Mesenchymal stem cell (in vitro differentiated cells and primary cell): ENCODE measurements around the gene RUNX1.

ENCODE experiments used
- DNase-seq: peaks from one replicate; pipeline ENCODE4 v3.0.0-alpha.2; 2013
- H2AFZ ChIP-seq: one replicate; pipeline ENCODE4 v1.6.1; 2013; ENCODE audit warnings: low read depth, mild to moderate bottlenecking, control low read depth, inconsistent platforms, low read length, moderate library complexity
- H2AK5ac ChIP-seq: 2 replicates; pipeline ENCODE4 v1.6.1; 2013; ENCODE audit warnings: low read length, moderate library complexity, mild to moderate bottlenecking, inconsistent platforms; ENCODE audit not compliant: severe bottlenecking
- H2BK120ac ChIP-seq: one replicate; pipeline ENCODE4 v1.6.1; 2013; ENCODE audit warnings: low read depth, mild to moderate bottlenecking, inconsistent platforms, low read length, moderate library complexity
- H2BK12ac ChIP-seq, 2 experiments: one replicate each; pipeline ENCODE4 v1.6.1; 2013; ENCODE audit warnings: inconsistent platforms in 2 of 2, low read length in 2 of 2, mild to moderate bottlenecking in 2 of 2, moderate library complexity in 2 of 2, control low read depth in 1 of 2
- H2BK15ac ChIP-seq: one replicate; pipeline ENCODE4 v1.6.1; 2013; ENCODE audit warnings: mild to moderate bottlenecking, low read depth, inconsistent platforms; ENCODE audit not compliant: poor library complexity, severe bottlenecking
- H2BK5ac ChIP-seq: 2 replicates; pipeline ENCODE4 v1.6.1; 2013; ENCODE audit warnings: low read depth, mild to moderate bottlenecking, low read length, control low read depth, inconsistent platforms; ENCODE audit not compliant: poor library complexity, severe bottlenecking
- H3K14ac ChIP-seq, 2 experiments: one replicate each; pipeline ENCODE4 v1.6.1; 2013; ENCODE audit warnings: inconsistent platforms in 2 of 2, low read length in 2 of 2, control low read depth in 1 of 2, mild to moderate bottlenecking in 1 of 2, moderate library complexity in 1 of 2
- H3K18ac ChIP-seq, 2 experiments: one replicate each; pipeline ENCODE4 v1.6.1; 2013; ENCODE audit warnings: inconsistent platforms in 2 of 2, low read length in 2 of 2, control low read depth in 1 of 2, low read depth in 1 of 2, mild to moderate bottlenecking in 1 of 2
- H3K23ac ChIP-seq, 2 experiments: one replicate each; pipeline ENCODE4 v1.6.1; 2013; ENCODE audit warnings: inconsistent platforms in 2 of 2, low read length in 2 of 2, mild to moderate bottlenecking in 2 of 2, moderate library complexity in 2 of 2, control low read depth in 1 of 2
- H3K27ac ChIP-seq: 2 replicates; pipeline ENCODE4 v1.5.1; 2013; ENCODE audit warnings: mild to moderate bottlenecking, moderate library complexity, low read length, control low read depth, inconsistent platforms; ENCODE audit not compliant: poor library complexity, severe bottlenecking
- H3K27me3 ChIP-seq, 2 experiments: 2 replicates each; pipeline versions ENCODE4 v1.6.1 to v1.7.0; 2013; ENCODE audit warnings: low read length in 2 of 2, mild to moderate bottlenecking in 2 of 2, moderate library complexity in 2 of 2, control low read depth in 1 of 2, inconsistent platforms in 1 of 2; ENCODE audit not compliant: control insufficient read depth in 1 of 2, insufficient read depth in 1 of 2
- H3K36me3 ChIP-seq, 2 experiments: 2 replicates each; pipeline versions ENCODE4 v1.6.1 to v1.7.0; 2013; ENCODE audit warnings: low read length in 2 of 2, control low read depth in 1 of 2, inconsistent platforms in 1 of 2, low read depth in 1 of 2, mild to moderate bottlenecking in 1 of 2; ENCODE audit not compliant: insufficient read depth in 2 of 2, control insufficient read depth in 1 of 2
- H3K4ac ChIP-seq, 2 experiments: one replicate each; pipeline ENCODE4 v1.6.1; 2013; ENCODE audit warnings: inconsistent platforms in 2 of 2, low read length in 2 of 2, mild to moderate bottlenecking in 2 of 2, moderate library complexity in 2 of 2, control low read depth in 1 of 2, low read depth in 1 of 2
- H3K4me1 ChIP-seq: 2 replicates; pipeline ENCODE4 v1.6.1; 2013; ENCODE audit warnings: low read depth, low read length, control low read depth; ENCODE audit not compliant: control insufficient read depth, insufficient read depth
- H3K4me2 ChIP-seq: 2 replicates; pipeline ENCODE4 v1.6.1; 2013; ENCODE audit warnings: low read length, mild to moderate bottlenecking, inconsistent platforms; ENCODE audit not compliant: poor library complexity, severe bottlenecking
- H3K4me3 ChIP-seq, 2 experiments: 2 replicates each; pipeline versions ENCODE4 v1.5.1 to v1.7.0; 2013; ENCODE audit warnings: low read length in 2 of 2, mild to moderate bottlenecking in 2 of 2, control low read depth in 1 of 2, low read depth in 1 of 2; ENCODE audit not compliant: insufficient read depth in 1 of 2
- H3K79me1 ChIP-seq: replicated peaks from 2 replicates; pipeline ENCODE4 v1.6.1; 2013; ENCODE audit warnings: mild to moderate bottlenecking, control low read depth, low read length, inconsistent platforms; ENCODE audit not compliant: poor library complexity, severe bottlenecking
- H3K9ac ChIP-seq: 2 replicates; pipeline ENCODE4 v1.7.0; 2013; ENCODE audit warnings: mild to moderate bottlenecking, low read length, moderate library complexity
- H3K9me3 ChIP-seq: 2 replicates; pipeline ENCODE4 v1.7.0; 2013; ENCODE audit warnings: mild to moderate bottlenecking, low read length; ENCODE audit not compliant: control insufficient read depth
- H4K8ac ChIP-seq: one replicate; pipeline ENCODE4 v1.6.1; 2013; ENCODE audit warnings: inconsistent platforms, mild to moderate bottlenecking, low read length, moderate library complexity
- H4K91ac ChIP-seq: one replicate; pipeline ENCODE4 v1.6.1; 2013; ENCODE audit warnings: mild to moderate bottlenecking, low read length, inconsistent platforms
- WGBS: methylation state at CpG from one replicate; pipeline ENCODE4 v1.1.7; 2013; ENCODE audit warnings: mixed read lengths; 5-methylcytosine and 5-hydroxymethylcytosine counted together

RUNX1 gene

GRCh38 chr21:34859976-34860653 lies 189.0 kb downstream of the RUNX1 start:
- Histone ChIP-seq H3K4me2 (no peak overlapping the region), H3K18ac (no peak overlapping the region), H2BK12ac (no peak overlapping the region), H2AFZ (no peak overlapping the region), H3K9ac (peak overlapping the region; percentile 52), H3K4ac (no peak overlapping the region), H2BK120ac (no peak overlapping the region), H3K27me3 (no peaks in the 10 kb centered on the region), H3K23ac (no peak overlapping the region), H2BK5ac (no peak overlapping the region), H3K4me3 (no peak overlapping the region), H4K91ac (no peak overlapping the region), H4K8ac (no peak overlapping the region), H3K27ac (no peak overlapping the region), H3K9me3 (no peaks in the 10 kb centered on the region), H3K4me1 (peaks cover 6% of the 10 kb centered on the region), H3K14ac (no peak overlapping the region), H2BK15ac (no peak overlapping the region), H2AK5ac (no peak overlapping the region), H3K79me1 (peaks cover 34% of the 10 kb centered on the region), H3K36me3 (peaks cover 28 to 98% of the 10 kb centered on the region in 2 experiments)
- DNase-seq: no peak
- WGBS: 71% methylated on average over 1 of the region's 5 CpGs

- H3K18ac ChIP-seq: no peak overlapping the region
- H4K91ac ChIP-seq: no peak overlapping the region
- DNase-seq: no peak
- peak overlapping the region; percentile 52 for H3K9ac ChIP-seq
- no peak overlapping the region for H2BK120ac ChIP-seq
- no peak overlapping the region for H2BK12ac ChIP-seq
- no peak overlapping the region for H3K23ac ChIP-seq
- H2BK15ac ChIP-seq: no peak overlapping the region
- no peak overlapping the region for H2BK5ac ChIP-seq
- H3K36me3 ChIP-seq: peaks cover 24 to 98% of the 10 kb centered on the region in 2 experiments
- no peak overlapping the region for H3K14ac ChIP-seq
- WGBS: no CpG with 5 or more reads among the region's 3 CpGs
- no peaks in the 10 kb centered on the region for H3K27me3 ChIP-seq
- H3K9me3 ChIP-seq: no peaks in the 10 kb centered on the region
- no peak overlapping the region for H2AFZ ChIP-seq
- H3K79me1 ChIP-seq: peaks cover 28% of the 10 kb centered on the region
- H3K27ac ChIP-seq: no peak overlapping the region
- no peak overlapping the region for H2AK5ac ChIP-seq
- H3K4me3 ChIP-seq: no peak overlapping the region
- no peak overlapping the region for H4K8ac ChIP-seq
- no peak overlapping the region for H3K4ac ChIP-seq
- H3K4me2 ChIP-seq: no peak overlapping the region
- no peaks in the 10 kb centered on the region for H3K4me1 ChIP-seq
Observed at GRCh38 chr21:34858559-34858958, 190.5 kb downstream of the RUNX1 start.

GRCh38 chr21:34857874-34858273 lies 191.2 kb downstream of the RUNX1 start:
- Histone ChIP-seq H2BK12ac (no peak overlapping the region), H3K23ac (no peak overlapping the region), H4K8ac (no peak overlapping the region), H2BK15ac (no peak overlapping the region), H3K4me2 (no peak overlapping the region), H3K27me3 (no peaks in the 10 kb centered on the region), H2AFZ (no peak overlapping the region), H3K4ac (no peak overlapping the region), H4K91ac (no peak overlapping the region), H3K18ac (no peak overlapping the region), H2BK120ac (no peak overlapping the region), H3K36me3 (peaks cover 29 to 99% of the 10 kb centered on the region in 2 experiments), H3K79me1 (peaks cover 30% of the 10 kb centered on the region), H2AK5ac (no peak overlapping the region), H3K9ac (peak overlapping the region; percentile 52), H3K27ac (no peak overlapping the region), H2BK5ac (no peak overlapping the region), H3K4me3 (no peak overlapping the region), H3K9me3 (no peaks in the 10 kb centered on the region), H3K4me1 (no peaks in the 10 kb centered on the region), H3K14ac (no peak overlapping the region)
- DNase-seq: no peak
- 84% methylated on average over 4 of the region's 4 CpGs for WGBS

- Histone ChIP-seq H2BK120ac (no peak overlapping the region), H3K9me3 (no peaks in the 10 kb centered on the region), H3K79me1 (peaks cover 25% of the 10 kb centered on the region), H2BK12ac (no peak overlapping the region), H3K27me3 (no peaks in the 10 kb centered on the region), H3K4me2 (no peak overlapping the region), H3K36me3 (peaks cover 30 to 99% of the 10 kb centered on the region in 2 experiments), H3K23ac (no peak overlapping the region), H3K4ac (no peak overlapping the region), H2AK5ac (no peak overlapping the region), H3K27ac (no peak overlapping the region), H2BK5ac (no peak overlapping the region), H2AFZ (no peak overlapping the region), H4K8ac (no peak overlapping the region), H3K4me3 (no peak overlapping the region), H4K91ac (no peak overlapping the region), H3K9ac (peak overlapping the region; percentile 6), H3K18ac (no peak overlapping the region), H2BK15ac (no peak overlapping the region), H3K4me1 (no peaks in the 10 kb centered on the region), H3K14ac (no peak overlapping the region)
- 98% methylated on average over 6 of the region's 9 CpGs for WGBS
- DNase-seq: no peak
Observed at GRCh38 chr21:34857122-34857713, 191.9 kb downstream of the RUNX1 start.
